ENCODE data around the gene GLRA2. TPM values are rescaled to one million over a fixed set of nuclear protein-coding genes. Genes with fewer than 3 reads are reported as not detected.

The GLRA2 gene
- polyA plus RNA-seq, 1 donor (not counting 4 experiments of a cell fraction or from before 2014, with no cell fraction given), result not detected

GRCh38 chrX:14694611-14695010 lies 165.3 kb downstream of the GLRA2 start:
- DNase-seq (ENCODE audit: low read depth, low spot score), result no peak
- TF ChIP-seq EZH2 (IDR thresholded peaks at IDR 0.05; ENCODE audit: low read length), result no peak
- TF ChIP-seq CTCF (optimal IDR thresholded peaks at IDR 0.05 in 1 of 3, IDR thresholded peaks at IDR 0.05 in 1 of 3, conservative IDR thresholded peaks at IDR 0.05 in 1 of 3; ENCODE audit: extremely low read depth in 1 of 3, insufficient read depth in 2 of 3, low read length in 3 of 3), result no peak
- no peaks in the 10 kb centered on the region for H3K36me3 ChIP-seq (ENCODE audit: control insufficient read depth in 2 of 2, extremely low read depth in 1 of 2, insufficient read depth in 2 of 2, low read length in 2 of 2)
- FAIRE-seq, result no peak
- no peaks in the 10 kb centered on the region for H3K79me2 ChIP-seq (ENCODE audit: control insufficient read depth, insufficient read depth, low read length)
- no peak overlapping the region for H3K4me2 ChIP-seq (ENCODE audit: control insufficient read depth, extremely low read depth, insufficient read depth, low read depth, low read length)
- H3K27ac ChIP-seq (ENCODE audit: control insufficient read depth, insufficient read depth, low read length), result no peak overlapping the region
- no peaks in the 10 kb centered on the region for H3K4me1 ChIP-seq (ENCODE audit: control insufficient read depth, extremely low read depth, insufficient read depth, low read length)
- H3K4me3 ChIP-seq (ENCODE audit: control insufficient read depth in 2 of 3, extremely low read depth in 1 of 3, insufficient read depth in 2 of 3, low read depth in 1 of 3, low read length in 3 of 3), result no peak overlapping the region
- dilution Hi-C loops (cut with MboI; ENCODE audit: extremely low pct_ligation_motif_present, low sequenced_read_pairs), result no loop called here
- no peak overlapping the region for H2AFZ ChIP-seq (ENCODE audit: control insufficient read depth, low read length)
- H3K9me1 ChIP-seq (ENCODE audit: control insufficient read depth, extremely low read depth, insufficient read depth, low read length), result no peaks in the 10 kb centered on the region
- H3K27me3 ChIP-seq (ENCODE audit: control insufficient read depth, extremely low read depth, insufficient read depth, low read length), result no peaks in the 10 kb centered on the region
- no peak overlapping the region for H3K9ac ChIP-seq (ENCODE audit: control insufficient read depth, extremely low read depth, insufficient read depth, low read length)
- H4K20me1 ChIP-seq (ENCODE audit: control insufficient read depth, extremely low read depth, insufficient read depth, low read length), result no peaks in the 10 kb centered on the region
- no peaks in the 10 kb centered on the region for H3K9me3 ChIP-seq (ENCODE audit: control insufficient read depth, low read depth, low read length)

GRCh38 chrX:14697451-14697850 lies 168.1 kb downstream of the GLRA2 start:
- dilution Hi-C loops (cut with MboI; ENCODE audit: extremely low pct_ligation_motif_present, low sequenced_read_pairs), result no loop called here
- DNase-seq (ENCODE audit: low read depth, low spot score) (no peak), FAIRE-seq (no peak)
- TF ChIP-seq EZH2 (IDR thresholded peaks at IDR 0.05; ENCODE audit: low read length) (no peak), CTCF (optimal IDR thresholded peaks at IDR 0.05 in 1 of 3, IDR thresholded peaks at IDR 0.05 in 1 of 3, conservative IDR thresholded peaks at IDR 0.05 in 1 of 3; ENCODE audit: extremely low read depth in 1 of 3, insufficient read depth in 2 of 3, low read length in 3 of 3) (peak; percentile 67 to 80 (median 71))
- no peaks in the 10 kb centered on the region for H3K79me2 ChIP-seq (ENCODE audit: control insufficient read depth, insufficient read depth, low read length)
- H3K9me1 ChIP-seq (ENCODE audit: control insufficient read depth, extremely low read depth, insufficient read depth, low read length), result no peaks in the 10 kb centered on the region
- no peak overlapping the region for H2AFZ ChIP-seq (ENCODE audit: control insufficient read depth, low read length)
- H3K4me1 ChIP-seq (ENCODE audit: control insufficient read depth, extremely low read depth, insufficient read depth, low read length), result no peaks in the 10 kb centered on the region
- H3K27me3 ChIP-seq (ENCODE audit: control insufficient read depth, extremely low read depth, insufficient read depth, low read length), result no peaks in the 10 kb centered on the region
- no peaks in the 10 kb centered on the region for H4K20me1 ChIP-seq (ENCODE audit: control insufficient read depth, extremely low read depth, insufficient read depth, low read length)
- no peaks in the 10 kb centered on the region for H3K36me3 ChIP-seq (ENCODE audit: control insufficient read depth in 2 of 2, extremely low read depth in 1 of 2, insufficient read depth in 2 of 2, low read length in 2 of 2)
- H3K4me2 ChIP-seq (ENCODE audit: control insufficient read depth, extremely low read depth, insufficient read depth, low read depth, low read length), result no peak overlapping the region
- no peak overlapping the region for H3K27ac ChIP-seq (ENCODE audit: control insufficient read depth, insufficient read depth, low read length)
- no peaks in the 10 kb centered on the region for H3K9me3 ChIP-seq (ENCODE audit: control insufficient read depth, low read depth, low read length)
- H3K9ac ChIP-seq (ENCODE audit: control insufficient read depth, extremely low read depth, insufficient read depth, low read length), result no peak overlapping the region
- H3K4me3 ChIP-seq (ENCODE audit: control insufficient read depth in 2 of 3, extremely low read depth in 1 of 3, insufficient read depth in 2 of 3, low read depth in 1 of 3, low read length in 3 of 3), result no peak overlapping the region

Measured in keratinocyte (primary cell).